HepG2 (cell line): ENCODE results near the gene CCNB3. TPM values are rescaled to one million over a fixed set of nuclear protein-coding genes. Genes with fewer than 3 reads are reported as not detected.
"Not testable (repeated sequence)": the region's sequence is repeated elsewhere in the genome, so short reads cannot be mapped to it uniquely, and the experiment has no call there.

Source experiments
- ATAC-seq: fragments of 200-7000 bp; cut with Tn5 transposase; 3 replicates; pipeline ENCODE4 v1.9.1; 2020; ENCODE audit warnings: mild to moderate bottlenecking, moderate library complexity
- BruUV-seq: library from RNA; stranded (reverse); fragments of 400-500 nt; replicated peaks from 2 replicates; lab custom pipeline; 2021; lab: Mats Ljungman, UMichigan
- CTCF ChIA-PET: fragments of 300-600 bp; formaldehyde crosslinking; extraction: SDS; loops from one replicate; lab custom pipeline; 2021; ENCODE audit warnings: low total read pairs, inconsistent platforms, low intra/inter-chr PET ratio; lab: Yijun Ruan, JAX
- POLR2A ChIA-PET: fragments of 350-600 bp; sonication (Branson Sonifier 250); formaldehyde crosslinking; loops from one replicate; lab custom pipeline; 2020; ENCODE audit warnings: antibody characterized with exemption, inconsistent platforms; lab: Yijun Ruan, JAX
- DNase-seq: peaks from one replicate; pipeline ENCODE4 v3.0.0-alpha.2; 2015; ENCODE audit warnings: low spot score
- FAIRE-seq: peaks from 3 replicates; lab custom pipeline; 2011; peaks lifted over from hg19 to GRCh38; lab: Jason Lieb, UNC
- H2AFZ ChIP-seq: one replicate; pipeline ENCODE4 v1.6.1; 2011; ENCODE audit warnings: low read length, inconsistent platforms
- H3K27ac ChIP-seq: fragments of 300-600 bp; 3 replicates; pipeline ENCODE4 v1.8.0; 2011; ENCODE audit warnings: mixed run types, mild to moderate bottlenecking, mixed read lengths, low read length, inconsistent platforms; ENCODE audit not compliant: insufficient read depth; ENCODE audit errors: extremely low read length
- H3K27me3 ChIP-seq, 2 experiments: fragments of 200-600 bp in 1 of 2; 2 replicates in 1 of 2; 3 replicates in 1 of 2; pipeline versions ENCODE4 v1.6.0 to v1.8.0; 2011; ENCODE audit warnings: low read length in 2 of 2, mild to moderate bottlenecking in 2 of 2, moderate library complexity in 2 of 2, inconsistent platforms in 1 of 2; ENCODE audit not compliant: insufficient read depth in 2 of 2, control insufficient read depth in 1 of 2
- H3K36me3 ChIP-seq, 2 experiments: fragments of 200-600 bp in 1 of 2; replicated peaks in 1 of 2; 2 replicates in 1 of 2; 3 replicates in 1 of 2; pipeline versions ENCODE4 v1.5.1 to v1.8.0; 2011; ENCODE audit warnings: low read length in 2 of 2, inconsistent platforms in 1 of 2; ENCODE audit not compliant: insufficient read depth in 2 of 2, control insufficient read depth in 1 of 2
- H3K4me1 ChIP-seq: 2 replicates; pipeline ENCODE4 v1.5.1; 2012; ENCODE audit warnings: low read length, inconsistent platforms; ENCODE audit not compliant: insufficient read depth
- H3K4me2 ChIP-seq: 2 replicates; pipeline ENCODE4 v1.6.0; 2011; ENCODE audit warnings: low read depth, low read length, inconsistent platforms
- H3K4me3 ChIP-seq, 3 experiments: fragments of 200-600 bp in 1 of 3; sonication (generic), shearing (Covaris generic) in 1 of 3; replicated peaks in 1 of 3; 2 replicates each; pipeline ENCODE4 v1.5.1; 2011 to 2016; ENCODE audit warnings: low read length in 3 of 3, inconsistent platforms in 2 of 3, low read depth in 2 of 3, mild to moderate bottlenecking in 2 of 3, control low read depth in 1 of 3, mixed read lengths in 1 of 3; ENCODE audit not compliant: insufficient read depth in 1 of 3
- H3K79me2 ChIP-seq: one replicate; pipeline ENCODE4 v1.6.1; 2011; ENCODE audit warnings: low read length, inconsistent platforms; ENCODE audit not compliant: insufficient read depth
- H3K9ac ChIP-seq: 2 replicates; pipeline ENCODE4 v1.6.0; 2011; ENCODE audit warnings: mild to moderate bottlenecking, low read depth, low read length, inconsistent platforms; ENCODE audit not compliant: insufficient read depth
- H3K9me3 ChIP-seq: 2 replicates; pipeline ENCODE4 v1.5.1; 2012; ENCODE audit warnings: mild to moderate bottlenecking, low read length
- H4K20me1 ChIP-seq: 2 replicates; pipeline ENCODE4 v1.6.0; 2011; ENCODE audit warnings: inconsistent platforms, mild to moderate bottlenecking, low read length, moderate library complexity; ENCODE audit not compliant: insufficient read depth
- CTCF ChIP-seq: sonication (generic); formaldehyde crosslinking; IDR thresholded peaks from 2 replicates; pipeline ENCODE4 v1.5.0; 2020; ENCODE audit warnings: mild to moderate bottlenecking, missing genetic modification reagents, moderate library complexity
- MAFK ChIP-seq, 2 experiments: IDR thresholded peaks in 1 of 2; conservative IDR thresholded peaks in 1 of 2; 2 replicates each; pipeline ENCODE4 v1.6.1; 2011; ENCODE audit warnings: improper control_type of control experiment in 2 of 2, low read length in 2 of 2
- STAG1 ChIP-seq: sonication (generic); formaldehyde crosslinking; IDR thresholded peaks from 2 replicates; pipeline ENCODE4 v1.4.0; 2020; ENCODE audit warnings: missing genetic modification reagents
- ZMAT3 ChIP-seq: sonication (generic); formaldehyde crosslinking; conservative IDR thresholded peaks from 2 replicates; pipeline ENCODE4 v1.7.0; 2021; ENCODE audit warnings: missing genetic modification reagents
- WGBS: methylation state at CpG from one replicate; pipeline ENCODE4 v1.1.6; 2017; ENCODE audit warnings: low lambda C conversion rate; 5-methylcytosine and 5-hydroxymethylcytosine counted together
- in situ Hi-C: cut with HindIII; loops from 2 replicates; pipeline ENCODE4 v1.10.0; 2017; ENCODE audit warnings: low pct_unique_long_range_greater_than_20kb; ENCODE audit not compliant: extremely low pct_ligation_motif_present
- intact Hi-C: fragments of 100-400 bp; cut with micrococcal nuclease; formaldehyde crosslinking; loops from one replicate; pipeline ENCODE4 v1.10.0; 2022; ENCODE audit not compliant: unreplicated experiment
- polyA plus RNA-seq, 8 experiments: library from polyadenylated mRNA; depleted of rRNA in 3 of 8; stranded (reverse) in 7 of 8; unstranded in 1 of 8; fragments of >200 nt; fragmentation: Illumina TruSeq in 4 of 8; extraction: Trizol in 4 of 8; gene quantifications; 2 replicates each; pipeline versions ENCODE4 v1.2.1 to v1.2.3, GENCODE V29; 2011 to 2016; ENCODE audit warnings: low read depth in 4 of 8, missing spikeins in 1 of 8, mixed read lengths in 1 of 8; ENCODE audit not compliant: insufficient read depth in 1 of 8
- total RNA-seq, 5 experiments: library from RNA; depleted of rRNA; stranded (reverse); fragments of >200 nt; fragmentation: Illumina TruSeq; extraction: Trizol; gene quantifications; 2 replicates each; pipeline ENCODE4 v1.2.3, GENCODE V29; 2016; ENCODE audit warnings: low read depth in 1 of 5

CCNB3 gene
- total and polyA plus RNA-seq, 2 of the 13 experiments (the other 11 are each of a cell fraction or from before 2014, with no cell fraction given), result 0.04 to 0.07 TPM

GRCh38 chrX:50332668-50333067 lies 128.1 kb downstream of the CCNB3 start:
- H4K20me1 ChIP-seq, CTCF ChIA-PET, H3K79me2 ChIP-seq, H3K36me3 ChIP-seq, H3K4me3 ChIP-seq, BruUV-seq, in situ Hi-C loops, FAIRE-seq, H3K27ac ChIP-seq, H3K9ac ChIP-seq, POLR2A ChIA-PET, H3K9me3 ChIP-seq, H3K27me3 ChIP-seq, ATAC-seq, H3K4me2 ChIP-seq, H3K4me1 ChIP-seq, H2AFZ ChIP-seq: not testable (repeated sequence)
- 0% methylated on average over 2 of the region's 5 CpGs for WGBS
- intact Hi-C loops, result loop anchor here (10.0 kb wide), 1 partner anchor 252 kb away; no protein-coding TSS in a partner anchor
- DNase-seq, result peak; percentile 1
- TF ChIP-seq STAG1 (peak; percentile 33), MAFK (conservative IDR thresholded peaks at IDR 0.05 in 1 of 2, IDR thresholded peaks at IDR 0.05 in 1 of 2; ENCODE audit: low read length in 2 of 2) (0 out of 4 replicates have a peak, but pooled peaks of 1 of the 2 experiments have one; percentile 7), CTCF (peak; percentile 35; the same call in 1 of the 2 replicates)

- Histone ChIP-seq H3K79me2 (no peaks in the 10 kb centered on the region), H3K9me3 (no peaks in the 10 kb centered on the region), H4K20me1 (no peaks in the 10 kb centered on the region), H3K27me3 (no peaks in the 10 kb centered on the region), H3K4me3 (no peak overlapping the region), H2AFZ (no peak overlapping the region), H3K4me1 (0 out of 2 replicates have a peak, but pooled peaks cover 9% of the 10 kb centered on the region), H3K36me3 (no peaks in the 10 kb centered on the region), H3K9ac (no peak overlapping the region), H3K27ac (no peak overlapping the region), H3K4me2 (no peak overlapping the region)
- in situ Hi-C loops (no loop called here), intact Hi-C loops (loop anchor here (10.0 kb wide), 1 partner anchor 251 kb away; no protein-coding TSS in a partner anchor)
- BruUV-seq, result no TSS peak
- WGBS, result 0% methylated on average over 1 of the region's 6 CpGs
- TF ChIP-seq ZMAT3 (CRISPR knock-in tag), result no peak
- ChIA-PET POLR2A (no interaction called here), CTCF (no interaction called here)
- ATAC-seq (no peak), FAIRE-seq (no peak), DNase-seq (no peak)
These were observed 128.7 kb downstream of the CCNB3 start for GRCh38 chrX:50333308-50333707.
